Measurements from ENCODE around the gene CSF3.
A peak's percentile ranks its signal among the peaks of the same experiment; 100 is the strongest.

CSF3 gene

GRCh38 chr17:40062329-40063186 lies 47.3 kb downstream of the CSF3 start, which contains the start of gene THRA:
Gene THRA, plus strand, starts transcription at chr17:40062965. Its CDS starts 11,524 bp downstream, at chr17:40074489.
- DNase-seq: peak; percentile 67

- no peak for DNase-seq
Measured at GRCh38 chr17:40063187-40063771, 48.0 kb downstream of the CSF3 start.

GRCh38 chr17:40063901-40064531 lies 48.8 kb downstream of the CSF3 start:
- DNase-seq: no peak

DNA sequence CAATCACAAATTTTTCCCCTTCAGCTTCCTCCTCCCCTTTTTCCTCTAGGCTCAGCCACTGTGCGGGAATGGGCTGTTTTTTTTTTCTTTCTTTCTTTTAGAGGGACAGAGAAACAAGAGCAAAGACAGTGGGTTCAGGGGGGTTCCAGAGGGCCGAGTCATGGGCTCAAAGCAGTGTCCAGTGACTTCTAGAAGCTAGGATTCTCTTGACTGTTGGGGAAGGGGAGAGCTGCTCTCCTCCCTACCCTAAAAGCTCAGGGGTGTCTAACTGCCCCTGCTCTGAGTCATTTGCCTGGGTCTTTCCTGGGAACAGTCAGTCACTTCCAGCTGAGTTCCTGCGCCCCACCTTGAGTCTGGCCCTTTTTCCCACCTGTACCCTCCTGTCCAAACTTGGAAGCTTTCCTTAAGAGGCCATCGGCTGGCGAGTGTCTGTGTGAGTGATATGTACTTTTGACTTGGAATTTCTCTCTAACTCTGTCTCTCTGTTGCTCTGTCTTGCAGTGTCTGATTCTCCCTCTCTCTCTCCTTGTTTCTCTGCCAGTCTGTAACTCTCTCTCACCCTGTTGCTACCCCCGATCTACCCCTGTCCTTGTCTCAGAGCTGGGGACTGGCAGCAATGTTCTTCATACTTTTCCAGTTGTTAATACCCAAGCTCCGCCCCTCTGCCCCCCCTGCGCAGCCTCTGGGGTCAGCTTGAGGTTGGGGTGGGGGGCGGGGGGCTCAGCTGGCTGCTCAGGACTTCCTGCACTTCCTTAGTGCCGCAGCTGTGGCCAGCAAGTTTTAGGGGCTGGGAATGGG lies 49.9 kb downstream of the CSF3 start:
- no peak for DNase-seq

GRCh38 chr17:40065769-40066510 lies 50.7 kb downstream of the CSF3 start:
- DNase-seq: no peak
